ENCODE results near the gene DRD3.

The DRD3 gene

DNA sequence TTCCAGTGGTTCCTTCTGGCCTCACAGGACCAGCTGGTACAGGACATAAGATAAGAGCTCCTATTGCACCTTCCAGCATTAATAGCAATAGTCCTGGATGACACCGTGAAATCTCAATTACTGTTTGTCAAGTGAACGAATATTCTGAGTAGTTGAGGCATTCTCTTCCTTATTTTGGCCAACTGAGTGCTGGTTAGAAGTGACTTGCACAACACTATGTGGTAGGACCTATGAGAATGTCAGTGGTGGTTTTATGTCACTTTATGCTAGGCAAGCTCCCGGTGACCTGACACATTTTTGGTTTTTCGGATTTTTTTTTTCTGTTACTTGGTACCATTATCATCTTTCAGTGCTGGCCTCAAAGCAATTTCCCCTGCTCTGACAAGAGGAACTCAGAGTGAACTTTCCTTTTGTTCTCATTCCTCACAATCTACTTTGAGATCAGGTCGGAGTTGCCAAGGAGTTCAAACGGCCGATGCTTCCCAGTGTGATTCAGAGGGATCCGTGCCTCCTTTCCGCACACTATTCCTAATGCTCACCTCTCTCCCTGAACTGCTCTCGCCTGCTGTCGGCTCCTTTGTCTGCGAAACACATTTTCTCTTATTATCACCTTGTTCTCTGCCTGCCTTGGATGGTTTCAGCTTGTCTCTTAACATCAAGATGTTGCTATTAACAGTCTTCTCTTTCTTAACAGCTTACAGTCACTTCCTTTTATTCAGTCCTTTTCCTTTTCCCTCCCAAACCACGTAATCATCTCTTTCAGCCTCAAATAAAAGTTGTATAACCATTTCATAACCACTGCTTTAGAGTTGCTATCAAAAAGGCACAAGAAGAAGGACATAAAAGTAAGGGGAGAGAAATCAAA, 86.5 kb downstream of the DRD3 start:
- CTCF ChIA-PET: no interaction called here
- POLR2A ChIA-PET: no interaction called here

DNA sequence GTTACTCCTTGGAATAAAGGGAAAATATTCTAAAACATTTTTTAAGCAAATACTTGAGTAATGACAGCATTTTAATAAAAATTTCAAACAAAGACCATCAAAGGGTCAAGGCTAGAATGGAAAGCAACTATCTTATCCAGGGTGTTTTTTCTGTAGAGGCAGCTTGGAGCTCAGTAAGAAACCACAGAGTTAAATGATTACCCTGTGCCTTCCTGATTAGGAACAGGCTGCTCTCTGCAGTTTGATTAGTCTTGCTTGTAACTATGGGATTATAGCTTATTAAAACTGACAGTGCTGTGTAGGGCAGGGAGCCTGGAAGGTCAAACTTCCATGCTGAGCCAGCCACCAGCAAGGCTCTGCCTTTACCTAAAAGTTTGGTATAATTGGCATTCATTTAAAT, 89.2 kb downstream of the DRD3 start:
- ChIA-PET POLR2A (no interaction called here), CTCF (no interaction called here)
- TF ChIP-seq L3MBTL2 (conservative IDR thresholded peaks at IDR 0.05) (no peak), ELF4 (IDR thresholded peaks at IDR 0.05) (no peak)
- no peak for DNase-seq (ENCODE audit: extremely low spot score)

More for the DNA sequence above, 86.5 kb downstream of the DRD3 start:
- no peak for DNase-seq (ENCODE audit: extremely low spot score)
- TF ChIP-seq FOXM1 (IDR thresholded peaks at IDR 0.05; ENCODE audit: borderline replicate concordance) (no peak), ARNT (IDR thresholded peaks at IDR 0.05) (no peak), FOXA1 (IDR thresholded peaks at IDR 0.05) (no peak), ELF4 (IDR thresholded peaks at IDR 0.05) (no peak), NFRKB (IDR thresholded peaks at IDR 0.05) (no peak), TARDBP (IDR thresholded peaks at IDR 0.05) (no peak), BHLHE40 (IDR thresholded peaks at IDR 0.05; ENCODE audit: borderline replicate concordance) (no peak), LEF1 (IDR thresholded peaks at IDR 0.05; ENCODE audit: borderline replicate concordance) (no peak), SP1 (IDR thresholded peaks at IDR 0.05) (no peak), ZNF384 (IDR thresholded peaks at IDR 0.05) (no peak), HDGF (IDR thresholded peaks at IDR 0.05; ENCODE audit: borderline replicate concordance) (no peak), CTBP1 (IDR thresholded peaks at IDR 0.05; ENCODE audit: borderline replicate concordance) (no peak)
- TF ChIP-seq, protein P1, sequence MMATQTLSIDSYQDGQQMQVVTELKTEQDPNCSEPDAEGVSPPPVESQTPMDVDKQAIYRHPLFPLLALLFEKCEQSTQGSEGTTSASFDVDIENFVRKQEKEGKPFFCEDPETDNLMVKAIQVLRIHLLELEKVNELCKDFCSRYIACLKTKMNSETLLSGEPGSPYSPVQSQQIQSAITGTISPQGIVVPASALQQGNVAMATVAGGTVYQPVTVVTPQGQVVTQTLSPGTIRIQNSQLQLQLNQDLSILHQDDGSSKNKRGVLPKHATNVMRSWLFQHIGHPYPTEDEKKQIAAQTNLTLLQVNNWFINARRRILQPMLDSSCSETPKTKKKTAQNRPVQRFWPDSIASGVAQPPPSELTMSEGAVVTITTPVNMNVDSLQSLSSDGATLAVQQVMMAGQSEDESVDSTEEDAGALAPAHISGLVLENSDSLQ (IDR thresholded peaks at IDR 0.05): no peak

DNA sequence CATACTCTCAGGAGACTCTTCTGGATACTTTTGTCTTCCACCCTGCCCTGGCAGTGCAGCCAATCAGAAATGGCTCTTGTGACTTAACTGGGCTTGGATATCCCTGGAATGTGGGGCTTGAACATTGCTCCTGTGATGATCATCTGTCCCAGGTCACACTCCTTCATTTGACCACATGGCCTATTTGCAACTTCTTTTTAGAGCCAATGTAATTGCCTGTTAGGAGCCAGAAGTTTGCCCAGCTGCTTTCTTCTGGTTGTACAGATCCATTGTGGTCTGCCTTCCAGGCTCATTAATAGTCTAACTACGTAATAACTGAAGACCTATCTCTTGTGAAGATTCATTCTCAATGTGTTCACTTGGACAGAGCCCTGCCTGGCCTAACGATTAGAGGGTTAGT, 92.5 kb downstream of the DRD3 start:
- no peak for TF ChIP-seq LEF1 (IDR thresholded peaks at IDR 0.05; ENCODE audit: borderline replicate concordance)
- TF ChIP-seq BHLHE40 (IDR thresholded peaks at IDR 0.05; ENCODE audit: borderline replicate concordance): no peak
- TF ChIP-seq FOXK2 (IDR thresholded peaks at IDR 0.05): no peak
- TF ChIP-seq, protein P1 (IDR thresholded peaks at IDR 0.05): no peak
- TF ChIP-seq ARNT (IDR thresholded peaks at IDR 0.05): no peak
- no peak for TF ChIP-seq SUZ12 (IDR thresholded peaks at IDR 0.05)
- TF ChIP-seq FOXM1 (IDR thresholded peaks at IDR 0.05; ENCODE audit: borderline replicate concordance): no peak
- no peak for TF ChIP-seq TARDBP (IDR thresholded peaks at IDR 0.05)
- TF ChIP-seq NFRKB (IDR thresholded peaks at IDR 0.05): no peak
- no peak for TF ChIP-seq SP1 (IDR thresholded peaks at IDR 0.05)
- no peak for TF ChIP-seq ZNF384 (IDR thresholded peaks at IDR 0.05)
- TF ChIP-seq L3MBTL2 (conservative IDR thresholded peaks at IDR 0.05): no peak
- no peak for TF ChIP-seq HDGF (IDR thresholded peaks at IDR 0.05; ENCODE audit: borderline replicate concordance)
- no peak for DNase-seq (ENCODE audit: extremely low spot score)
- CTCF ChIA-PET: interaction anchor here (1.1 kb wide), 1 partner anchor 14 kb away, joined by 3 read pairs; no protein-coding TSS in a partner anchor
- POLR2A ChIA-PET: no interaction called here

DNA sequence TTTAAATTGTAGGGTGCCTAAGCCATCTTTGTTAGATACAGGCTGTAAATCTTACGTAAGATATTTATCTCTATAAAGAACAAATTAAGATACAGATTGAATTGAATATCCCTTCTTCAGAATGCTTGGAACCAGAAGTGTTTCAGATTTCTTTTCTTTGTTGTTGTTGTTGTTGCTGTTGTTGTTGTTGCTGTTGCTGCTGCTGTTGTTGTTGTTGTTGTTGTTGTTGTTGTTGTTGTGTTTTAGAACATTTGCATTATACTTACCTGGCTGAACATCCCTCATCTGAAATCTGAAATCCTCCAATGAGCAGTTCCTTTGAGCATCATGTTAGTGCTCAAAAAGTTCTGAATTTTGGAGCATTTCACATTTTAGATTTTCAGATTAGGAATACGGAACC, 95.7 kb downstream of the DRD3 start:
- CTCF ChIA-PET: no interaction called here
- POLR2A ChIA-PET: no interaction called here
- DNase-seq (ENCODE audit: extremely low spot score): no peak
- TF ChIP-seq ZNF384 (IDR thresholded peaks at IDR 0.05) (no peak), ARNT (IDR thresholded peaks at IDR 0.05) (no peak), LEF1 (IDR thresholded peaks at IDR 0.05; ENCODE audit: borderline replicate concordance) (no peak), SP1 (IDR thresholded peaks at IDR 0.05) (no peak), BHLHE40 (IDR thresholded peaks at IDR 0.05; ENCODE audit: borderline replicate concordance) (no peak), FOXA1 (IDR thresholded peaks at IDR 0.05) (no peak), FOXK2 (IDR thresholded peaks at IDR 0.05) (no peak), FOXM1 (IDR thresholded peaks at IDR 0.05; ENCODE audit: borderline replicate concordance) (no peak), NFRKB (IDR thresholded peaks at IDR 0.05) (no peak), SUZ12 (IDR thresholded peaks at IDR 0.05) (no peak), HDGF (IDR thresholded peaks at IDR 0.05; ENCODE audit: borderline replicate concordance) (no peak)

DNA sequence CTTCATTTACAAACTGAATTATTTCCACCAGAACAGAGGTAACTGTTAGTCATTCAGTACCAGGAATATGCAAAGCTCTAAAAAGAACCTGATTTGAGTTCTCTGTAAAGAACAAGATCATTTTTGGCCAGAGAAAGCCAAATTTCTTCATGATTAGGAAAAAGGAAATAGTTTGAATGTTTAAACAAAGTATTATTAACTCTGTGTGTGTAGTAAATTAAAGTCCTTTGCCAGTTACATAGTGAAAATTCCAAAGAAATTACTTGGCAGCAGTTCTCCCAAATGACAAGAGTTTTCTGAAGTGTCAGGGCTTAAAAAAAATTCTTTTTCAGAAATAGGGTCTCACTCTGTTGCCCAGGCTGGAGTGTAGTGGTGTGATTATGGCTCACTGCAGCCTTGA, 97.8 kb downstream of the DRD3 start:
- ChIA-PET POLR2A (no interaction called here), CTCF (no interaction called here)
- TF ChIP-seq ZNF384 (IDR thresholded peaks at IDR 0.05) (no peak), FOXA1 (IDR thresholded peaks at IDR 0.05) (no peak), NFRKB (IDR thresholded peaks at IDR 0.05) (no peak), CTBP1 (IDR thresholded peaks at IDR 0.05; ENCODE audit: borderline replicate concordance) (no peak), SUZ12 (IDR thresholded peaks at IDR 0.05) (no peak), TARDBP (IDR thresholded peaks at IDR 0.05) (no peak), ARNT (IDR thresholded peaks at IDR 0.05) (no peak), L3MBTL2 (conservative IDR thresholded peaks at IDR 0.05) (no peak), BHLHE40 (IDR thresholded peaks at IDR 0.05; ENCODE audit: borderline replicate concordance) (no peak), LEF1 (IDR thresholded peaks at IDR 0.05; ENCODE audit: borderline replicate concordance) (no peak), ELF4 (IDR thresholded peaks at IDR 0.05) (no peak), FOXK2 (IDR thresholded peaks at IDR 0.05) (no peak), SP1 (IDR thresholded peaks at IDR 0.05) (no peak), FOXM1 (IDR thresholded peaks at IDR 0.05; ENCODE audit: borderline replicate concordance) (no peak), HDGF (IDR thresholded peaks at IDR 0.05; ENCODE audit: borderline replicate concordance) (no peak)
- TF ChIP-seq, protein P1 (IDR thresholded peaks at IDR 0.05): no peak
- no peak for DNase-seq (ENCODE audit: extremely low spot score)

DNA sequence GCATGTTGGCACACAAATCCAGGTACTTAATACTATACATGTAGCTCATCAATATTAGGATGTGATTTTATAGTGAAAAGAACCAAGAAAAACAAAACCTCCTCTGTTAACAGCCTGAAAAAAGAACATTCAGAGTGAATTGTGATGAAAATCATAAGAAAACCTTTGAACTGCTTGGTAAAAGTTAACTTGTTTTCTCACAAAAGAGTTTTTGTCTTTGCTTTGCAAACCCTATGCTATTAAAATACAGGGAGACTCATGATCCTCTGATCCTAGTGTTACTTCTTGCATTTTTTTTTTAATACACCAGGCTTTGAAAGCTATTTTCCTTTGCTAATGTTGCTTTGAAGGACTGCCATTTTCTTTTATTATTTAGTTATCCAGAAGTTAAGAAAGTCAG, 98.7 kb downstream of the DRD3 start:
- ChIA-PET POLR2A (no interaction called here), CTCF (interaction anchor here (0.6 kb wide), 1 partner anchor 20 kb away, joined by 7 read pairs; no protein-coding TSS in a partner anchor)
- TF ChIP-seq NFRKB (IDR thresholded peaks at IDR 0.05) (no peak), FOXA1 (IDR thresholded peaks at IDR 0.05) (no peak), CTBP1 (IDR thresholded peaks at IDR 0.05; ENCODE audit: borderline replicate concordance) (no peak), BHLHE40 (IDR thresholded peaks at IDR 0.05; ENCODE audit: borderline replicate concordance) (no peak), FOXM1 (IDR thresholded peaks at IDR 0.05; ENCODE audit: borderline replicate concordance) (no peak), L3MBTL2 (conservative IDR thresholded peaks at IDR 0.05) (no peak), ELF4 (IDR thresholded peaks at IDR 0.05) (no peak), SP1 (IDR thresholded peaks at IDR 0.05) (no peak), HDGF (IDR thresholded peaks at IDR 0.05; ENCODE audit: borderline replicate concordance) (no peak), FOXK2 (IDR thresholded peaks at IDR 0.05) (no peak), TARDBP (IDR thresholded peaks at IDR 0.05) (no peak)
- no peak for DNase-seq (ENCODE audit: extremely low spot score)

Measured in HEK293T (cell line).